ENCODE data around the gene BCL7A.

Gene BCL7A

GRCh38 chr12:122001466-122002209, 20.0 kb upstream of the BCL7A start:
- DNase-seq (ENCODE audit: low read depth in 2 of 2) = no peak

GRCh38 chr12:122003651-122004611, 17.8 kb upstream of the BCL7A start:
- DNase-seq (ENCODE audit: low read depth in 2 of 2) = no peak

- no peak for DNase-seq (ENCODE audit: low read depth in 2 of 2)
Measured at GRCh38 chr12:122004633-122005071, 17.0 kb upstream of the BCL7A start.

GRCh38 chr12:122005252-122005776, 16.4 kb upstream of the BCL7A start:
- no peak for DNase-seq (ENCODE audit: low read depth in 2 of 2)

- DNase-seq (ENCODE audit: low read depth in 2 of 2) = no peak
Measured at GRCh38 chr12:122006186-122006926, 15.3 kb upstream of the BCL7A start.

- DNase-seq (ENCODE audit: low read depth in 2 of 2) = no peak
Measured at GRCh38 chr12:122009741-122010140, 11.9 kb upstream of the BCL7A start.

- DNase-seq (ENCODE audit: low read depth in 2 of 2) = no peak
Measured at GRCh38 chr12:122012184-122012583, 9.5 kb upstream of the BCL7A start.

GRCh38 chr12:122013136-122013535, 8.5 kb upstream of the BCL7A start:
- DNase-seq (ENCODE audit: low read depth in 2 of 2) = no peak

- DNase-seq (ENCODE audit: low read depth in 2 of 2) = no peak
Measured at GRCh38 chr12:122013791-122014590, 7.7 kb upstream of the BCL7A start.

GRCh38 chr12:122014781-122015180, 6.9 kb upstream of the BCL7A start:
- no peak for DNase-seq (ENCODE audit: low read depth in 2 of 2)

- no peak for DNase-seq (ENCODE audit: low read depth in 2 of 2)
Measured at GRCh38 chr12:122018457-122018856, 3.2 kb upstream of the BCL7A start.

GRCh38 chr12:122018937-122019336, 2.7 kb upstream of the BCL7A start:
- no peak for DNase-seq (ENCODE audit: low read depth in 2 of 2)

- no peak for DNase-seq (ENCODE audit: low read depth in 2 of 2)
Measured at GRCh38 chr12:122020795-122021192, 890 bp upstream of the BCL7A start.

GRCh38 chr12:122021193-122021821, 377 bp upstream of the BCL7A start:
- no peak for DNase-seq (ENCODE audit: low read depth in 2 of 2)

- DNase-seq (ENCODE audit: low read depth in 2 of 2) = no peak
Measured at GRCh38 chr12:122022393-122023338, 982 bp downstream of the BCL7A start.

GRCh38 chr12:122023339-122024131, 1.9 kb downstream of the BCL7A start:
- no peak for DNase-seq (ENCODE audit: low read depth in 2 of 2)

- no peak for DNase-seq (ENCODE audit: low read depth in 2 of 2)
Measured at GRCh38 chr12:122024132-122024785, 2.6 kb downstream of the BCL7A start.

All from stimulated activated CD4-positive, alpha-beta T cell treated with anti-CD3 and anti-CD28 coated beads, Interleukin-15, amount 100 ng/mL, for 48 hours (primary cell).